ENCODE measurements around the gene ADAM12.

- TF ChIP-seq, protein P1, sequence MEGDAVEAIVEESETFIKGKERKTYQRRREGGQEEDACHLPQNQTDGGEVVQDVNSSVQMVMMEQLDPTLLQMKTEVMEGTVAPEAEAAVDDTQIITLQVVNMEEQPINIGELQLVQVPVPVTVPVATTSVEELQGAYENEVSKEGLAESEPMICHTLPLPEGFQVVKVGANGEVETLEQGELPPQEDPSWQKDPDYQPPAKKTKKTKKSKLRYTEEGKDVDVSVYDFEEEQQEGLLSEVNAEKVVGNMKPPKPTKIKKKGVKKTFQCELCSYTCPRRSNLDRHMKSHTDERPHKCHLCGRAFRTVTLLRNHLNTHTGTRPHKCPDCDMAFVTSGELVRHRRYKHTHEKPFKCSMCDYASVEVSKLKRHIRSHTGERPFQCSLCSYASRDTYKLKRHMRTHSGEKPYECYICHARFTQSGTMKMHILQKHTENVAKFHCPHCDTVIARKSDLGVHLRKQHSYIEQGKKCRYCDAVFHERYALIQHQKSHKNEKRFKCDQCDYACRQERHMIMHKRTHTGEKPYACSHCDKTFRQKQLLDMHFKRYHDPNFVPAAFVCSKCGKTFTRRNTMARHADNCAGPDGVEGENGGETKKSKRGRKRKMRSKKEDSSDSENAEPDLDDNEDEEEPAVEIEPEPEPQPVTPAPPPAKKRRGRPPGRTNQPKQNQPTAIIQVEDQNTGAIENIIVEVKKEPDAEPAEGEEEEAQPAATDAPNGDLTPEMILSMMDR (IDR thresholded peaks at IDR 0.05; ENCODE audit: insufficient read depth, low read depth, low read length) = no peak
- no peak for TF ChIP-seq EZH2 (IDR thresholded peaks at IDR 0.05; ENCODE audit: insufficient read depth, low read length)
Measured at GRCh38 chr10:126268013-126268920, 120.0 kb downstream of the ADAM12 start.

All from astrocyte (in vitro differentiated cells and primary cell).